ENCODE measurements around the gene MEIOB.
"Not testable (repeated sequence)": the region's sequence is repeated elsewhere in the genome, so short reads cannot be mapped to it uniquely, and the experiment has no call there.

MEIOB gene

GRCh38 chr16:1810106-1810505 is 61.9 kb downstream of the MEIOB start:
- DNase-seq (ENCODE audit: low spot score) = no peak

- no peak for DNase-seq (ENCODE audit: low spot score)
Measured at GRCh38 chr16:1809281-1809801, 62.6 kb downstream of the MEIOB start.

- no peak for DNase-seq (ENCODE audit: low spot score)
Measured at GRCh38 chr16:1808691-1809090, 63.3 kb downstream of the MEIOB start.

GRCh38 chr16:1807626-1808025 is 64.3 kb downstream of the MEIOB start:
- DNase-seq (ENCODE audit: low spot score) = no peak

GRCh38 chr16:1800701-1801100 is 71.3 kb downstream of the MEIOB start:
- no peak for DNase-seq (ENCODE audit: low spot score)

- not testable (repeated sequence) for DNase-seq (ENCODE audit: low spot score)
Measured at GRCh38 chr16:1799263-1799662, 72.7 kb downstream of the MEIOB start.

GRCh38 chr16:1794908-1795666 is 76.9 kb downstream of the MEIOB start:
- DNase-seq (ENCODE audit: low spot score) = no peak

- DNase-seq (ENCODE audit: low spot score) = no peak
Measured at GRCh38 chr16:1794221-1794871, 77.6 kb downstream of the MEIOB start.

- DNase-seq (ENCODE audit: low spot score) = no peak
Measured at GRCh38 chr16:1793578-1794220, 78.3 kb downstream of the MEIOB start, which contains the start of gene IGFALS. Gene IGFALS (minus strand): TSS chr16:1793705. CDS start chr16:1793652, 53 bp downstream.

- DNase-seq (ENCODE audit: low spot score) = no peak
Measured at GRCh38 chr16:1792836-1793577, 79.0 kb downstream of the MEIOB start.

GRCh38 chr16:1791943-1792812 is 79.8 kb downstream of the MEIOB start:
- no peak for DNase-seq (ENCODE audit: low spot score)

- no peak for DNase-seq (ENCODE audit: low spot score)
Measured at GRCh38 chr16:1791256-1791942, 80.6 kb downstream of the MEIOB start.

- DNase-seq (ENCODE audit: low spot score) = no peak
Measured at GRCh38 chr16:1790611-1791255, 81.2 kb downstream of the MEIOB start.

GRCh38 chr16:1790261-1790610 is 81.7 kb downstream of the MEIOB start:
- no peak for DNase-seq (ENCODE audit: low spot score)

- DNase-seq (ENCODE audit: low spot score) = no peak
Measured at GRCh38 chr16:1789643-1790045, 82.3 kb downstream of the MEIOB start.

- no peak for DNase-seq (ENCODE audit: low spot score)
Measured at GRCh38 chr16:1788708-1789100, 83.3 kb downstream of the MEIOB start.

GRCh38 chr16:1788095-1788707 is 83.8 kb downstream of the MEIOB start:
- DNase-seq (ENCODE audit: low spot score) = peak; percentile 54

GRCh38 chr16:1787322-1788094 is 84.5 kb downstream of the MEIOB start:
- DNase-seq (ENCODE audit: low spot score) = no peak

GRCh38 chr16:1787056-1787321 is 85.0 kb downstream of the MEIOB start:
- DNase-seq (ENCODE audit: low spot score) = no peak
